Karpas-422 (cell line): ENCODE measurements around the gene NSG1. TPM values are rescaled to one million over a fixed set of nuclear protein-coding genes. Genes with fewer than 3 reads are reported as not detected.

Experiments
- DNase-seq: peaks from one replicate; pipeline ENCODE4 v3.0.0-alpha.2; 2015
- H2AFZ ChIP-seq: fragments of 200-600 bp; sonication (generic); 2 replicates; pipeline ENCODE4 v1.6.1; 2014; ENCODE audit warnings: antibody characterized with exemption, low read length, mixed read lengths
- H3K27ac ChIP-seq: fragments of 200-600 bp; sonication (generic); 2 replicates; pipeline ENCODE4 v1.5.1; 2014; ENCODE audit warnings: mild to moderate bottlenecking, low read length, moderate library complexity
- H3K27me3 ChIP-seq: fragments of 200-600 bp; sonication (generic); 2 replicates; pipeline ENCODE4 v1.6.1; 2014; ENCODE audit warnings: low read length, mixed read lengths
- H3K36me3 ChIP-seq: fragments of 200-600 bp; sonication (generic); 2 replicates; pipeline ENCODE4 v1.6.1; 2014; ENCODE audit warnings: low read length, mixed read lengths; ENCODE audit not compliant: insufficient read depth
- H3K4me1 ChIP-seq: fragments of 200-600 bp; sonication (generic); 2 replicates; pipeline ENCODE4 v1.6.1; 2014; ENCODE audit warnings: mild to moderate bottlenecking, low read length, mixed read lengths
- H3K4me2 ChIP-seq: fragments of 200-600 bp; sonication (generic); 2 replicates; pipeline ENCODE4 v1.6.1; 2014; ENCODE audit warnings: low read length, low read depth, mild to moderate bottlenecking; ENCODE audit not compliant: poor library complexity, severe bottlenecking
- H3K4me3 ChIP-seq: fragments of 200-600 bp; sonication (generic); 2 replicates; pipeline ENCODE4 v1.5.1; 2014; ENCODE audit warnings: mild to moderate bottlenecking, antibody characterized with exemption, low read length, mixed read lengths
- H3K79me2 ChIP-seq: fragments of 200-600 bp; sonication (generic); 2 replicates; pipeline ENCODE4 v1.6.1; 2014; ENCODE audit warnings: mild to moderate bottlenecking, low read length, mixed read lengths
- H3K9ac ChIP-seq: fragments of 200-600 bp; sonication (generic); 2 replicates; pipeline ENCODE4 v1.6.0; 2014; ENCODE audit warnings: low read length
- H3K9me2 ChIP-seq: fragments of 200-600 bp; sonication (generic), shearing (Covaris generic); replicated peaks from 2 replicates; pipeline ENCODE4 v1.6.0; 2014; ENCODE audit warnings: mild to moderate bottlenecking, low read length, moderate library complexity; ENCODE audit not compliant: insufficient read depth
- H3K9me3 ChIP-seq: fragments of 300-700, 200-600 bp; sonication (generic); 2 replicates; pipeline ENCODE4 v1.6.1; 2014; ENCODE audit warnings: low read length, mixed read lengths
- H4K20me1 ChIP-seq: fragments of 200-600 bp; sonication (generic); 2 replicates; pipeline ENCODE4 v1.6.1; 2014; ENCODE audit warnings: mild to moderate bottlenecking, antibody characterized with exemption, low read length, low read depth; ENCODE audit not compliant: insufficient read depth
- total RNA-seq: library from RNA; depleted of rRNA; stranded (reverse); fragments of >200 nt; shearing (Covaris generic); gene quantifications from 2 replicates; pipeline ENCODE4 v1.2.3, GENCODE V29; 2014; ENCODE audit warnings: low replicate concordance

The NSG1 gene
- total RNA-seq, 1 experiment from 2014 or later: 0.75 TPM

DNA sequence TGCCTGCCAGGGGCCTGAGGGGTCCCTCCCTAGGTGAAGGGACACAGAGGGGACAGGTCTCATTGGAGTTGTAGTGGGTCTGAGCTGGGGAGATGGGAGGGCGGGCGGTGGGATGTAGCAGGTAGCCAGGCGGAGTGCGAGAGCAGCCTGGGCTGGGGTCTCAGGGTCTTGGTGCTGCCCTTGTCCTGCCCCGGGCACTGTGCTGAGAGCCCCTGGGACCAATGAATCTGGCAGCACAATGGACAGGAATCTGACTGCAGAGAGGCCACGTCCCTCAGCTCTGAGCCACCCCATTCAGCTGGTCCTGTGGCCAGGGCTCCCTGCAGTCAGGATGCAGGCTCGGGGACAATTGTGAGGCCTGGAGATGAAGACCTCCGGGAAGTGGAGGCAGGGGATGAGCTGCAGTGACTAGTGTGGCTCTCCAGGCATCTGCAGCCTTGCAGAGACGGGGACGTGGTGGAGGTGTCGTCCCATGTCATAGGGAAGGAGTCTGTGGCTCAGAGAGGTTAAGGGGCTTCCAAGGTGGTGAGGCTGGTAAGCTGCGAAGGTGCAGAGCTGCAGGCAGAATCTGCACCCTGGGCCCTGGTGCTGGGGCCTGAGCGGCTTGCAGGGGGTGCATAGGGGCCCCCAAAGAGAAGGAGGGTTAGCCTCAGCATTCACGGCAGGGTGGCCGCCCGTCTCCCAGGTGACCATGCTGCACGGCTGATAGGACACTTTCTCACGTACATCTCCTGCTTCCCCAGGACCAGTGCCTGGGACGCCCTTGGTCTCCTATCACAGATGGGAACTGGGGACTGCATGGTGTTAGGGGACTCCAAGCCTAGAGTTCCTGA, 20.6 kb downstream of the NSG1 start:
- Histone ChIP-seq H3K4me2 (no peak overlapping the region), H3K4me3 (no peak overlapping the region)

DNA sequence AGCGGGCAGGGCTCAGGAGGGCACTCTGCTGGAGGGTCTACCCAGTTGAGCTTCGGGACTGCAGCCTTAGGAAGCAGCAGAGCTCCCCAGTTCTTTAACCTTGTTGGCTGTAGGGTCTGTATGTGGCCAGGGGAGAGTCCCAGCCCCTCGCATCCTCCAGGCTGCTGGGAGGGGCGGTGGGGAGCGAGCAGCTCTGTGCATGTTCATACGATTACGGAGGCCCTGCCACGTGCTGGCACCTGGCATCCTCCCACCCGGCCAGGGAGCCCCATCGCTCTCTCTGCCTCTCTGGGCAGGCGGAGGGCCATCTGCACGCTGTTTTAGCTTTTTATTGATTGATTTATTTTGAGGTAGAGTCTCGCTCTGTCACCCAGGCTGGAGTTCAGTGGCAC, 21.2 kb downstream of the NSG1 start:
- Histone ChIP-seq H3K4me2 (no peak overlapping the region), H4K20me1 (no peaks in the 10 kb centered on the region), H3K27me3 (no peaks in the 10 kb centered on the region), H2AFZ (no peak overlapping the region), H3K4me3 (no peak overlapping the region), H3K9ac (no peak overlapping the region), H3K9me2 (no peaks in the 10 kb centered on the region), H3K79me2 (no peaks in the 10 kb centered on the region), H3K9me3 (no peaks in the 10 kb centered on the region), H3K4me1 (peaks cover 19% of the 10 kb centered on the region), H3K36me3 (no peaks in the 10 kb centered on the region), H3K27ac (no peak overlapping the region)
- DNase-seq: no peak

More for the DNA sequence above, 20.6 kb downstream of the NSG1 start:
- no peak overlapping the region for H3K9ac ChIP-seq
- H3K9me2 ChIP-seq: no peaks in the 10 kb centered on the region
- H3K36me3 ChIP-seq: no peaks in the 10 kb centered on the region
- no peaks in the 10 kb centered on the region for H3K27me3 ChIP-seq
- no peaks in the 10 kb centered on the region for H3K9me3 ChIP-seq
- H4K20me1 ChIP-seq: no peaks in the 10 kb centered on the region
- no peak overlapping the region for H2AFZ ChIP-seq
- no peak overlapping the region for H3K27ac ChIP-seq
- H3K4me1 ChIP-seq: peaks cover 19% of the 10 kb centered on the region
- no peaks in the 10 kb centered on the region for H3K79me2 ChIP-seq
- no peak for DNase-seq

DNA sequence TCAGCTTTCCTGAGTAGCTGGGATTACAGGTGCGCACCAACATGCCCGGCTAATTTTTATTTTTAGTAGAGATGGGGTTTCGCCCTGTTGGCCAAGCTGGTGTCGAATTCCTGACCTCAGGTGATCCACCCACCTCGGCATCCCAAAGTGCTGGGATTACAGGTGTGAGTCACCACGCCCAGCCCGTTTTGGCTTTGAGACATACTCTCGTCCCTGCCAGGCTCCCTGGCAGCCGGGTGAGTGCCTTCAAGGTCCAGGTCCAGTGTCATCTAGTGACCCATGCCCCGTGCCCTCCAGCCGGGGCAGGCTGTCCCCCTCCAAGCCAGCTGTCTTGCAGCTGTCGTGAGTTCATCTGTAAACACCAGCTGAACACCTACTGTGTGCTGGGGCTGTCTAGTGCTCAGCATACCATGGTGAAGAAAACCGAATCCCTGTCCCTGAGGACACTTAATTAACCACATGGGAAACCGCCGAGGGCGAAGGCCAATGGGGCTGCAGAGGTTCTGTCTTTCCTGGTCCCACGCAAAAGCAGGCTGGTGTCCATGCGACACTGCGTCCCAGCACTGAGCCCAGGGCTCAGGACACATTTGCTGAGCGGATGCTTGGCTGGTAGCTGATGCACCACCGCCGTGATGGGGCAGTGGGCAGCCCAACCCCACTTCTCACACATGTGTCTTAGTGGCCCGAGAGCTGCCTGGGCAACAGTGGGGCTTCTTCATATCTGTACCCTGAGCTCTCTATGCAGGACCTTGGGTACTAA, 21.9 kb downstream of the NSG1 start:
- Histone ChIP-seq H3K9me2 (no peaks in the 10 kb centered on the region), H3K9ac (no peak overlapping the region), H3K4me1 (peaks cover 19% of the 10 kb centered on the region), H3K27me3 (no peaks in the 10 kb centered on the region), H3K4me2 (no peak overlapping the region), H4K20me1 (no peaks in the 10 kb centered on the region), H3K9me3 (no peaks in the 10 kb centered on the region), H2AFZ (no peak overlapping the region), H3K27ac (no peak overlapping the region), H3K36me3 (no peaks in the 10 kb centered on the region), H3K79me2 (no peaks in the 10 kb centered on the region), H3K4me3 (no peak overlapping the region)
- DNase-seq: no peak

DNA sequence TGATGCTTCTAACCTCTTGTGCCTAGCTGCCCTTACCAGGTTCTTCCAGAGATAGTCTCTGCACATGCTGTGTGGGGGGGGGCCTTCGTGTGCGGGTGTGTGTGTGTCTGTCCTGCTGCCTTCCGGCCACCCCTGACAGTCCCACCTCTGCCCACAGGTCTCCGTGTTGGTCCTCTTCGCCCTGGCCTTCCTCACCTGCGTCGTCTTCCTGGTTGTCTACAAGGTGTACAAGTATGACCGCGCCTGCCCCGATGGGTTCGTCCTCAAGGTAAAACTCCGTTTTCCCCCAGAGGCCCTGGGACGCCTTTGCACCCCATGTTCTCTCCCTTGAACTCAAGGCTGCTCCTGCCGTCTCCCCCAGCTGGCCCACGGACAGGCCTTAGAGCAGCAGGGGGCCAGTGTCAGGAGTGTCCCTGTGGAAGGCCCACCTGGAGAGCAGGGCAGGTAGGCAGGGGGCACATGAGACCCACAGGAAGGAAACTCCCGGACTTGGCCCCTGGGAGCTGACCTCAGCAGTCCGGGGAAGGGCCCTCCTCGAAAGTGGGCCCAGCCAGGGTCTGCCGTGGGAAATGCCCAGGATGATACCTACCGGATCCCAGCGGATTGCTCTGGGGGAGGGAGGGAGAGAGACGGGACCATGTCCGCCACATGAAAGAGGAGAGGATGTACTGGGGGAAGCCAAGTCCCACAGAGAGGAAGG, 22.7 kb downstream of the NSG1 start:
- Histone ChIP-seq H3K4me3 (no peak overlapping the region), H3K36me3 (no peaks in the 10 kb centered on the region), H3K27me3 (no peaks in the 10 kb centered on the region), H3K9ac (no peak overlapping the region), H3K27ac (no peak overlapping the region), H3K9me2 (no peaks in the 10 kb centered on the region), H2AFZ (no peak overlapping the region), H3K79me2 (no peaks in the 10 kb centered on the region), H4K20me1 (no peaks in the 10 kb centered on the region), H3K4me2 (no peak overlapping the region), H3K9me3 (no peaks in the 10 kb centered on the region), H3K4me1 (peaks cover 19% of the 10 kb centered on the region)
- no peak for DNase-seq

DNA sequence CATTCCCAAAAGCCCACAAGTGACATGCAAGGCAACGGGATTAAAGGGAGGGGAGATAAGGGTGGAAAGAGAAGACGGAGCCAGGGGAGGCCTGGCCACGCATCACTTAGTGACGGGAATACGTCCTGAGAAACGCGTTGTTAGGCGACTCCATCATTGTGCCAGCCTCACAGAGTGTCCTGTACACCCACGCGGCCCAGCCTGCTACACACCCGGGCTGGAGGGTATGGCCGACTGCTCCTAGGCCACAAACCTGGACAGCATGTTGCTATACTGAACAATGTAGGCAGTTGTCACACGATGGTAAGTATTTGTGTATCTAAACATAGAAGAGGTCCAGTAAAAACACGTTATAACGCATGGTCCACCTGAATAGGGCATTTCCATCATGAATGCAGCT, 23.4 kb downstream of the NSG1 start:
- Histone ChIP-seq H3K27ac (no peak overlapping the region), H2AFZ (no peak overlapping the region), H3K27me3 (no peaks in the 10 kb centered on the region), H3K36me3 (no peaks in the 10 kb centered on the region), H3K9me3 (no peaks in the 10 kb centered on the region), H3K4me2 (no peak overlapping the region), H4K20me1 (no peaks in the 10 kb centered on the region), H3K9me2 (no peaks in the 10 kb centered on the region), H3K9ac (no peak overlapping the region), H3K79me2 (no peaks in the 10 kb centered on the region), H3K4me3 (no peak overlapping the region), H3K4me1 (peaks cover 19% of the 10 kb centered on the region)
- DNase-seq: no peak

DNA sequence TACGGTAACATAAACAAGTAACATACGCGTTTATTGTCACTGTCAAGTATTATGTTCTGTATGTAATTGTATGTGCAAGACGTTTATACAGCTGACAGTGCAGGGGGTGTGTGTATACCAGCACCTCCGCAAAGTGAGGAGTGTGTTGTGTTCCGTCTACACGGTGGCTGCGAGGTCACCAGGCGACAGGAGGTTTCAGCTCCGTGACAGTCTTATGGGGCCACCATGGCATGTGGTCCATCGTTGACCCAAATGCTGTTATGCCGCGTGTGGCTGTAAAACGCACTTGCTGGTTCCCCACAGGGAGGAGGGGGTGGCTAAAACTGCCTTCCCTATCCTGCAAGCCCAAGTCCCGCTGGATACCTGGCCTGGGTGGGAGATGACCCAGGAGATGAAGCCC, 25.0 kb downstream of the NSG1 start:
- Histone ChIP-seq H3K27ac (no peak overlapping the region), H3K4me3 (no peak overlapping the region), H3K27me3 (no peaks in the 10 kb centered on the region), H3K9me3 (no peaks in the 10 kb centered on the region), H4K20me1 (no peaks in the 10 kb centered on the region), H2AFZ (no peak overlapping the region), H3K4me2 (no peak overlapping the region), H3K4me1 (peaks cover 11% of the 10 kb centered on the region), H3K79me2 (no peaks in the 10 kb centered on the region), H3K9ac (no peak overlapping the region), H3K9me2 (no peaks in the 10 kb centered on the region), H3K36me3 (no peaks in the 10 kb centered on the region)
- DNase-seq: no peak

DNA sequence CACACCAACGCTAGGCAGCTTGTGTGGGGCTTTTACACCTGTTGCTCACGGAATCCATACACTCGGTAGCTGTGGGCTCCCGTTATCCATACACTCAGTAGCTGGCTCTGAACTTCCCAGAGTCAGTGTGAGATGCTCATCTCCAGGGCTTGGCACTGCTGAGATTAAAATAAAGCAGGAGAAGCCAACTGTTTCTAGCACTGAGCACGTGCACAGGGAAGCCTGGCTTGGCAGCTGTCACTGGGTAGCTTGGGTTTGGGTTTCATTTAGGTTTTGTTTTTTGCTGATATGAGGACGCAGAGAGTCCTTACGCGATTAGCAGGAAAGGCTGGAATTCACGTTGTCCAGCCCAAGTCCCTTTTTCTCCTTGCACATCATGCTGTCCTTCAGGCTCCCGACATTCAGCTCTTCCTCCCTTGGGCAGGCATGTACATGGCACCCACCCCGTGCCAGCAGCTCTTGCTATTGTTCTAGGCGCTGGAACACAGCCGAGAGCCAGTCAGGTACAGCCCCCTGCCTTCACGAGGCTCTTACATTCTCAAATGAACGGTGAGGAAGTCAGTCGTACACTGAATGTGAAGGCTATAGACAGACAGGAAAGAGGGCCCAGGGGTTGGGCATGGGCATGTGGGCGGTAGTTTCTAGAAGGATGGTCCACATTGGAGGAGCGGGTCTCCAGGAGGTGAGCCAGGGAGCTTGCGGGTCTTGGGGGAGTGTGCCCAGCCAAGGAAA, 25.9 kb downstream of the NSG1 start:
- Histone ChIP-seq H3K4me3 (no peak overlapping the region), H4K20me1 (no peaks in the 10 kb centered on the region), H2AFZ (no peak overlapping the region), H3K36me3 (no peaks in the 10 kb centered on the region), H3K27me3 (no peaks in the 10 kb centered on the region), H3K9ac (no peak overlapping the region), H3K9me3 (no peaks in the 10 kb centered on the region), H3K9me2 (no peaks in the 10 kb centered on the region), H3K4me2 (no peak overlapping the region), H3K79me2 (no peaks in the 10 kb centered on the region), H3K27ac (no peak overlapping the region), H3K4me1 (peaks cover 2% of the 10 kb centered on the region; the same call in 1 of the 2 replicates)
- no peak for DNase-seq
